Endothelial cell of umbilical vein (primary cell): ENCODE results near the gene SH3PXD2B. TPM values are rescaled to one million over a fixed set of nuclear protein-coding genes. Genes with fewer than 3 reads are reported as not detected.

ENCODE experiments used
- BruUV-seq: library from RNA; stranded (reverse); fragments of 400-500 nt; replicated peaks from 2 replicates; lab custom pipeline; 2021; lab: Mats Ljungman, UMichigan
- CTCF ChIA-PET: fragments of 300-600, 350-600 bp; sonication (Branson Sonifier 250); formaldehyde crosslinking; loops from one replicate; lab custom pipeline; 2021; ENCODE audit warnings: antibody characterized with exemption, inconsistent platforms; lab: Charles Lee
- POLR2A ChIA-PET: fragments of 300-600, 350-600 bp; sonication (Branson Sonifier 250); formaldehyde crosslinking; loops from one replicate; lab custom pipeline; 2021; ENCODE audit warnings: antibody characterized with exemption, inconsistent platforms; lab: Charles Lee
- DNase-seq: peaks from one replicate; pipeline ENCODE4 v3.0.0-alpha.2; 2011; ENCODE audit warnings: low read depth, low spot score
- FAIRE-seq: peaks from 2 replicates; lab custom pipeline; 2011; peaks lifted over from hg19 to GRCh38; lab: Jason Lieb, UNC
- H2AFZ ChIP-seq: 2 replicates; pipeline ENCODE4 v1.6.0; 2012; ENCODE audit warnings: low read depth, low read length, control low read depth, inconsistent platforms
- H3K27ac ChIP-seq: 2 replicates; pipeline ENCODE4 v1.5.1; 2011; ENCODE audit warnings: low read depth, mild to moderate bottlenecking, control low read depth, low read length, moderate library complexity; ENCODE audit not compliant: insufficient read depth
- H3K27me3 ChIP-seq, 2 experiments: 2 replicates each; pipeline versions ENCODE4 v1.6.0 to v1.6.1; 2011; ENCODE audit warnings: low read length in 2 of 2, mixed read lengths in 1 of 2; ENCODE audit not compliant: control insufficient read depth in 2 of 2, insufficient read depth in 2 of 2
- H3K36me3 ChIP-seq, 2 experiments: 2 replicates in 1 of 2; 3 replicates in 1 of 2; pipeline ENCODE4 v1.5.1; 2011; ENCODE audit warnings: low read length in 2 of 2, mild to moderate bottlenecking in 1 of 2, moderate library complexity in 1 of 2; ENCODE audit not compliant: control insufficient read depth in 2 of 2, insufficient read depth in 2 of 2; ENCODE audit errors: extremely low read depth in 1 of 2
- H3K4me1 ChIP-seq: 3 replicates; pipeline ENCODE4 v1.5.1; 2011; ENCODE audit warnings: mild to moderate bottlenecking, low read length; ENCODE audit not compliant: control insufficient read depth, insufficient read depth; ENCODE audit errors: extremely low read depth
- H3K4me2 ChIP-seq: 2 replicates; pipeline ENCODE4 v1.6.1; 2011; ENCODE audit warnings: low read length, control low read depth, mixed read lengths; ENCODE audit not compliant: insufficient read depth
- H3K4me3 ChIP-seq, 3 experiments: fragments of 200-600 bp in 1 of 3; sonication (generic), shearing (Covaris generic) in 1 of 3; replicated peaks in 1 of 3; 2 replicates each; pipeline ENCODE4 v1.5.1; 2011 to 2016; ENCODE audit warnings: control low read depth in 3 of 3, low read length in 3 of 3, mild to moderate bottlenecking in 2 of 3, inconsistent platforms in 1 of 3, low read depth in 1 of 3, moderate library complexity in 1 of 3; ENCODE audit not compliant: insufficient read depth in 1 of 3
- H3K79me2 ChIP-seq: 2 replicates; pipeline ENCODE4 v1.6.0; 2012; ENCODE audit warnings: low read length, inconsistent platforms; ENCODE audit not compliant: control insufficient read depth, insufficient read depth
- H3K9ac ChIP-seq: replicated peaks from 2 replicates; pipeline ENCODE3; 2011; ENCODE audit warnings: low read length, control low read depth; ENCODE audit not compliant: insufficient read depth; ENCODE audit errors: extremely low read depth
- H3K9me1 ChIP-seq: replicated peaks from 3 replicates; pipeline ENCODE4 v1.6.0; 2011; ENCODE audit warnings: mild to moderate bottlenecking, low read length; ENCODE audit not compliant: control insufficient read depth, insufficient read depth; ENCODE audit errors: extremely low read depth
- H3K9me3 ChIP-seq: replicated peaks from 2 replicates; pipeline ENCODE4 v1.5.1; 2012; ENCODE audit warnings: low read length, inconsistent platforms; ENCODE audit not compliant: control insufficient read depth, insufficient read depth
- H4K20me1 ChIP-seq: replicated peaks from 2 replicates; pipeline ENCODE3; 2011; ENCODE audit warnings: mild to moderate bottlenecking, low read length; ENCODE audit not compliant: control insufficient read depth, insufficient read depth; ENCODE audit errors: extremely low read depth
- CTCF ChIP-seq, 2 donors: IDR thresholded peaks; 1 replicate in 1 of 2; 2 replicates in 1 of 2; pipeline ENCODE4 v1.5.1; 2011; ENCODE audit warnings: low read length in 2 of 2, mild to moderate bottlenecking in 2 of 2, moderate library complexity in 2 of 2, control low read depth in 1 of 2, inconsistent platforms in 1 of 2, low read depth in 1 of 2; ENCODE audit not compliant: insufficient read depth in 1 of 2; ENCODE audit errors: extremely low read depth in 1 of 2
- EZH2 ChIP-seq: IDR thresholded peaks from 2 replicates; pipeline ENCODE4 v1.6.1; 2012; ENCODE audit warnings: borderline replicate concordance, low read depth, mild to moderate bottlenecking, moderate library complexity, low read length, inconsistent platforms; ENCODE audit not compliant: severe bottlenecking
- FOS ChIP-seq: IDR thresholded peaks from 2 replicates; pipeline ENCODE4 v1.6.1; 2011; ENCODE audit warnings: mild to moderate bottlenecking, low read length, moderate library complexity, borderline replicate concordance; ENCODE audit not compliant: insufficient read depth
- GATA2 ChIP-seq: IDR thresholded peaks from 2 replicates; pipeline ENCODE4 v1.7.0; 2011; ENCODE audit warnings: low read depth, mild to moderate bottlenecking, moderate library complexity, mixed read lengths, low read length; ENCODE audit not compliant: insufficient read length, insufficient read depth
- JUN ChIP-seq: IDR thresholded peaks from 2 replicates; pipeline ENCODE4 v1.6.1; 2011; ENCODE audit warnings: borderline replicate concordance, low read depth; ENCODE audit not compliant: insufficient read length, insufficient read depth
- MYC ChIP-seq: IDR thresholded peaks from one replicate; pipeline ENCODE4 v1.6.1; 2011; ENCODE audit warnings: mild to moderate bottlenecking, low read depth, low read length
- POLR2A ChIP-seq: IDR thresholded peaks from 2 replicates; pipeline ENCODE4 v1.6.1; 2012; ENCODE audit warnings: low read depth, mild to moderate bottlenecking, control low read depth, low read length
- POLR2AphosphoS5 ChIP-seq: IDR thresholded peaks from 2 replicates; pipeline ENCODE4 v1.6.1; 2012; ENCODE audit warnings: low read depth, mild to moderate bottlenecking, control low read depth, low read length, moderate library complexity; ENCODE audit not compliant: insufficient read depth
- dilution Hi-C: fragments of 300-500 bp; cut with MboI; formaldehyde crosslinking; loops from one replicate; pipeline ENCODE4 v1.15.0; 2019; ENCODE audit warnings: low sequenced_read_pairs; ENCODE audit not compliant: extremely low pct_ligation_motif_present
- intact Hi-C: fragments of 100-400 bp; cut with micrococcal nuclease; formaldehyde crosslinking; loops from one replicate; pipeline ENCODE4 v1.10.0; 2022
- polyA plus RNA-seq, 4 experiments: library from polyadenylated mRNA; depleted of rRNA in 3 of 4; stranded (reverse) in 3 of 4; unstranded in 1 of 4; fragments of >200 nt; gene quantifications; 2 replicates each; pipeline versions ENCODE4 v1.2.1 to v1.2.3, GENCODE V29; 2011 to 2012; ENCODE audit warnings: missing spikeins in 1 of 4
- total RNA-seq: library from RNA; stranded (reverse); gene quantifications from 2 replicates; pipeline ENCODE4 v1.2.3, GENCODE V29; 2021
- TF ChIP-seq, protein P1 (sequence below): IDR thresholded peaks from 2 replicates; pipeline ENCODE4 v1.6.1; 2011; ENCODE audit not compliant: insufficient read depth, insufficient read length

SH3PXD2B gene
- total and polyA plus RNA-seq, 2 donors (not counting 3 experiments of a cell fraction or from before 2014, with no cell fraction given), result 23.5 to 66.3 TPM

- no peaks in the 10 kb centered on the region for H3K9me1 ChIP-seq
- no peaks in the 10 kb centered on the region for H4K20me1 ChIP-seq
- H3K4me3 ChIP-seq, result no peak overlapping the region
- H3K36me3 ChIP-seq, result no peaks in the 10 kb centered on the region
- no peak overlapping the region for H3K9ac ChIP-seq
- BruUV-seq, result no TSS peak
- intact Hi-C loops (no loop called here), dilution Hi-C loops (no loop called here)
- TF ChIP-seq FOS, result no peak
- no peak for TF ChIP-seq POLR2A
- TF ChIP-seq JUN, result no peak
- TF ChIP-seq CTCF (IDR thresholded peaks at IDR 0.05; ENCODE audit: extremely low read depth in 1 of 2, insufficient read depth in 1 of 2, low read depth in 1 of 2, low read length in 2 of 2), result no peak
- TF ChIP-seq MYC, result no peak
- TF ChIP-seq GATA2, result no peak
- no peak for TF ChIP-seq EZH2
- TF ChIP-seq, protein P1, sequence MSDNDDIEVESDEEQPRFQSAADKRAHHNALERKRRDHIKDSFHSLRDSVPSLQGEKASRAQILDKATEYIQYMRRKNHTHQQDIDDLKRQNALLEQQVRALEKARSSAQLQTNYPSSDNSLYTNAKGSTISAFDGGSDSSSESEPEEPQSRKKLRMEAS, result no peak
- TF ChIP-seq POLR2AphosphoS5, result no peak
- POLR2A ChIA-PET, result no interaction called here
- H3K4me2 ChIP-seq, result no peak overlapping the region
- FAIRE-seq, result no peak
- H3K9me3 ChIP-seq, result no peaks in the 10 kb centered on the region
- CTCF ChIA-PET, result no interaction called here
- H3K27me3 ChIP-seq, result peaks cover 7 to 11% of the 10 kb centered on the region in 2 experiments
- DNase-seq, result no peak
- no peaks in the 10 kb centered on the region for H3K79me2 ChIP-seq
- H3K27ac ChIP-seq, result no peak overlapping the region
- no peak overlapping the region for H2AFZ ChIP-seq
- no peaks in the 10 kb centered on the region for H3K4me1 ChIP-seq
Observed at GRCh38 chr5:172491481-172491880, 37.2 kb upstream of the SH3PXD2B start.
